Epithelial cell of esophagus (primary cell): Measurements from ENCODE around the gene SYCE1L.

Source experiments
- DNase-seq: peaks from one replicate; pipeline ENCODE4 v3.0.0; 2010; ENCODE audit warnings: low read depth
- H3K4me3 ChIP-seq: 2 replicates; pipeline ENCODE4 v1.5.1; 2011; ENCODE audit warnings: mild to moderate bottlenecking, low read length, control low read depth
- CTCF ChIP-seq: IDR thresholded peaks from 2 replicates; pipeline ENCODE4 v1.5.1; 2011; ENCODE audit warnings: low read depth, mild to moderate bottlenecking, low read length, control low read depth, inconsistent platforms; ENCODE audit not compliant: insufficient read depth; ENCODE audit errors: missing control alignments

The SYCE1L gene

GRCh38 chr16:77190478-77191258, 8.5 kb upstream of the SYCE1L start, which contains the start of gene MON1B:
Gene MON1B, plus strand, starts transcription at chr16:77191190. Its CDS starts 296 bp downstream, at chr16:77191486.
- H3K4me3 ChIP-seq, result peak within 1 kb of the TSS; percentile 96
- no peak for TF ChIP-seq CTCF
- DNase-seq, result peak; percentile 100

DNA sequence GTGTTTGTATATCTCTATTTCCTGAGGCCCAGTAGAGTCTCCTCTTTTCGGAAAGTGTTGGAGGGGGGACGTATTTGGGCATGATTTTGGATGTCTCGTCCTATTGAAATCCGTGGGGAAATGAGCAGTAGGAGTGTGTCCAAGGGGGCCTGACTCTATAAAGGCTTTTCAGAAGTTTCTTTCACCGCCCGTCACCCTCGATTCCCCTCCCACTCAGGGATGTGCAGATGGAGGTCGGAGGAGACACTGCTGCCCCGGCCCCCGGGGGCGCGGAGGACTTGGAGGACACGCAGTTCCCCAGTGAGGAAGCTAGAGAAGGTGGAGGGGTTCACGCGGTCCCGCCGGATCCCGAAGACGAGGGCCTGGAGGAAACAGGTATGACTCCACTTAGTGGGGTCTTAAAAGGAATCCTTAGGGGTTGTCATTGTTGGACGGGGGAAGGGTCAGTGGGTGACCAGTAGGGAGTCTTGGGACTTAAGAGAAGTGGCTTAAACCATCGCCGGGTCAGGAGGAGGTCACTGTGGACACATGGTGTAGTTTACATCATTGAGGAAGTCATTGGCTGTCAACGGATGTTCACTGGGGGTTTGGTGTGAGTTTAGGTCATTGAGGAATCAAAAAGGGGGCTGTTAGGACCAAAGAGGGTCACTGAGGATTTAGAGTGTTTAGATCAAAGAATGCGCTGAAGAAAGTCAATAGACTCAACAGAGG, 7.8 kb upstream of the SYCE1L start:
- no peak for DNase-seq
- TF ChIP-seq CTCF, result no peak
- H3K4me3 ChIP-seq, result peak overlapping the region; percentile 96

GRCh38 chr16:77193377-77193776, 5.8 kb upstream of the SYCE1L start:
- no peak for DNase-seq
- no peak overlapping the region for H3K4me3 ChIP-seq
- no peak for TF ChIP-seq CTCF

DNA sequence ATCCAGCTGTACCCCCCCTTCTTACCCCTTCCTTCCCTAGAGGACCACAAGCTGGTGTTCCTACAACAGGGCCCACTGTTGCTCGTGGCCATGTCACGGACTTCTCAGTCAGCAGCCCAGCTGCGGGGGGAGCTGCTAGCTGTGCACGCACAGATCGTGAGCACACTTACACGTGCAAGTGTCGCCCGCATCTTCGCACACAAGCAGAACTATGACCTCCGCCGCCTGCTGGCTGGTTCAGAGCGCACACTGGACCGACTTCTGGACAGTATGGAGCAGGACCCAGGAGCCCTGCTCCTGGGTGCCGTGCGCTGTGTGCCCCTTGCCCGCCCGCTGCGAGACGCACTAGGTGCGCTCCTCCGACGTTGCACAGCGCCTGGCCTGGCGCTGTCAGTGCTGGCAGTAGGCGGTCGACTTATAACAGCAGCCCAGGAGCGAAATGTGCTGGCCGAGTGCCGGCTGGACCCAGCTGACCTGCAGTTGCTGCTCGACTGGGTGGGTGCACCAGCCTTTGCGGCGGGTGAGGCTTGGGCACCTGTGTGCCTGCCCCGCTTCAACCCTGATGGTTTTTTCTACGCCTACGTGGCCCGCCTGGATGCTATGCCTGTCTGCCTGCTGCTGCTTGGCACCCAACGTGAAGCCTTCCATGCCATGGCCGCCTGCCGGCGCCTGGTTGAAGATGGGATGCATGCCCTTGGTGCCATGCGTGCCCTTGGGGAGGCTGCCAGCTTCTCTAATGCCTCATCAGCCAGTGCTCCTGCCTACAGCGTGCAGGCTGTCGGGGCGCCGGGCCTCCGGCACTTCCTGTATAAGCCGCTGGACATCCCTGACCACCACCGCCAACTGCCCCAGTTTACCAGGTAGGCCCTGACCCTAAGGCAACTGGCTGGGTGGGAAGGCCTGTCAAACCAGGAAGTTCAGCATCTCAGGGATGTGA, 4.6 kb upstream of the SYCE1L start:
- DNase-seq, result no peak
- TF ChIP-seq CTCF, result no peak
- H3K4me3 ChIP-seq, result no peak overlapping the region

DNA sequence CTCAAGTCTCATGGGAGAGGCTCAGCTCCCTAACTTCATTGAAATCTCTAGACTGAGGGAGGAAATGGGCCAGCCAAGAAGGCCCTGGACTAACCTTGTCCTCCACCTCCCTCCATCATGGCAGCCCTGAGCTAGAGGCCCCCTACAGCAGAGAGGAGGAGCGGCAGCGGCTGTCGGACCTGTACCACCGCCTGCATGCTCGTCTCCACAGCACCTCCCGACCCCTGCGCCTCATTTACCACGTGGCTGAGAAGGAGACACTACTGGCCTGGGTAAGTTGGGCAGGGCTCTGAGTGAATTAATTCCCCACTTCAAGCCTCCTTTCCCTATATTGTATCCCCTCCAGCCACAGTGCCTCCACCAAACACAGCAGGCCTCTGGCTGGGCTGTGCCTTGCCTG, 3.8 kb upstream of the SYCE1L start:
- TF ChIP-seq CTCF, result no peak
- no peak for DNase-seq
- no peak overlapping the region for H3K4me3 ChIP-seq

DNA sequence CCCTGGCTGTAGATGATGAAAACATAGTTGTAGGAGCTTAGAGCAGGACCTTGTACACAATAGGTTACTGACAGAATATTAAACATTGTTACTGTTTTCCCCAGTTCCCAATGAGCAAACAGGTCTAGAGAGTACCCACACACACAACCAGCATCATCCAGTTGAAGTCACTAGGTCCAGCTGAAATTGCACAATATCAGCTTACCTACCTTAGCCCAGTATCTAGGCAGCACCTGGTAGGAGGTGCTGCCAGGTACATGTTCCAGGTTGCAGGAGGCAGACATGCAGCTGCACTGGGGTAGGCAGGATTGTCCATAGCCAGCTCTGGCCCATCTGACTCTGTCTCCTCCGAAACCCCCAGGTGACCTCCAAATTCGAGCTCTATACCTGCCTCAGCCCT, 1.5 kb upstream of the SYCE1L start:
- H3K4me3 ChIP-seq, result no peak overlapping the region
- no peak for TF ChIP-seq CTCF
- DNase-seq, result no peak
